NCI-H2081 (cell line): Measurements from ENCODE around the gene SLC9A7.
"Not testable (repeated sequence)": the region's sequence is repeated elsewhere in the genome, so short reads cannot be mapped to it uniquely, and the experiment has no call there.

Experiments used
- DNase-seq, 2 experiments: peaks; one replicate each; lab custom pipeline; 2025; lab: John Stamatoyannopoulos, UW

SLC9A7 gene

DNA sequence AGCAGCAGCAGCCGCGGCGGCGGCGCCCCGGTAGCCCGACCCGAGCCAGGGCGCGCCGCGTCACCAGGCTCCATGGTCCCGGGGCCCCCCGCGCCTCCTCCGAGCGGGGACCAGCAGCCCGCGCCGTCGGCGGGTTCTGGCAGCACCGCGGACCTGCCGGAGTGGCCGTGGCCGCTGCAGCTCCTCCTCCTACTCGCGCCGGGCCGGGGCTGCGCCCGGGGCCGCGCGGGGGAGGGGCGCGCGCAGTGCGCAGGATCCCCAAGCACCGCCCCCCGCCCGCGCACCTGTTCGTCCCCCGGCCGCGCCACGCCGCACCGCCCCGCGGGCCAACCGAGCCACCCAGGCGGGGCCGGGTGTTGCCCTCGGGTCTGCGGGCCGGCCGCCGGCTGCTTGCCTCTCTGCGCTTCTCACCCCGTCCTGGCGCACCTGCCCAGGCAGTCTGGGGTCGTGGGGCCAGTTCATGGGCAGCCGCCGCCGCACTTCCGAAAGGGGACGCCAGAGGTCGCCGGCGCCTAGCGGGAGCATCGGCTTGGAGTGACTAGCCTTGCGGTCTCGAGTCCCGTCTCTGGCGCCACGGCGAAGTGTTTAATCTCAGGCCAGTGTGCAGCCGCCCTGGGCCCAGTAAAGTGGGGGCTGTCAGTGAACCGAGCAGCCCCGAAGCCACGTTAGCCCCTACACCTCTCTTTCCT is at the start of gene SLC9A7:
SLC9A7 (minus strand) TSS at position 163 of the 689 bp plus-strand sequence; CDS start at position 74, 89 bp downstream.
- peak; percentile 70 to 83 for DNase-seq

DNA sequence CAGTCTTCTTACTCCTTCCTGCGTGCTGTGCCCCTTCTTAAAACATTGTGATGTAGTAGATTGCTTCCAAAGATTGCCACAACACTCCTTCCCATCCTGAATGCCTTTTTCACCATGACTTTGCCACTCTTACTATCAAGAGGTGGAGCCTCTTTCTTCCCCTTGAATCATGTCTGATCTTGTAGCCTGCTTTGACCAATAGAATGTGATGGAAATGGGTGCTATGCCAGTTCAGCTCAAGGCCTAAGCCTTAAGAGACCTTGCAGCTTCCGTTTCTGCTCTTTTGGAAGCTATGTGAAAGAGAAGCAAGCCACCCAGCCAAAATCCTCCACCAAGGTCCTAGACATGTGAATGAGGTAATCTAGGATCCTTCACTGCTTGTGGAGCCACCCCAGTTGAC is 46.4 kb upstream of the SLC9A7 start:
- DNase-seq = no peak

DNA sequence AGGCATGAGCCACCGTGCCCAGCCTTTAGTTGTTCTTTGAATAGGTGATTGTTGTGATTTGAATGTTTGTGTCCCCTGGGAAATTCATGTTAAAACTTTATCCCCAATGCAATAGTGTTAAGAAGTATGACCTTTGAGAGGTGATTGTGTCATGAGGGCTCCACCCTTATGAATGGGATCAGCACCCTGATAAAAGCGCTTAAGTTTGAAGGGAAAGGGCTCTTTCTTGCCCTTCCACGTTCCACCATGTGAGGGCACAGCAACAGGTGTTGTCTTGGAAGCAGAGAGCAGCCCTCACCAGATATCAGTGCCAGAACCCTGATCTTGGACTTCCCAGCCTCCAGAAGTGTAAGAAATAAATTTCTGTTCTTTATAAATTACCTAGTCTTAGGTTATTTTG is 44.2 kb upstream of the SLC9A7 start:
- no peak for DNase-seq

DNA sequence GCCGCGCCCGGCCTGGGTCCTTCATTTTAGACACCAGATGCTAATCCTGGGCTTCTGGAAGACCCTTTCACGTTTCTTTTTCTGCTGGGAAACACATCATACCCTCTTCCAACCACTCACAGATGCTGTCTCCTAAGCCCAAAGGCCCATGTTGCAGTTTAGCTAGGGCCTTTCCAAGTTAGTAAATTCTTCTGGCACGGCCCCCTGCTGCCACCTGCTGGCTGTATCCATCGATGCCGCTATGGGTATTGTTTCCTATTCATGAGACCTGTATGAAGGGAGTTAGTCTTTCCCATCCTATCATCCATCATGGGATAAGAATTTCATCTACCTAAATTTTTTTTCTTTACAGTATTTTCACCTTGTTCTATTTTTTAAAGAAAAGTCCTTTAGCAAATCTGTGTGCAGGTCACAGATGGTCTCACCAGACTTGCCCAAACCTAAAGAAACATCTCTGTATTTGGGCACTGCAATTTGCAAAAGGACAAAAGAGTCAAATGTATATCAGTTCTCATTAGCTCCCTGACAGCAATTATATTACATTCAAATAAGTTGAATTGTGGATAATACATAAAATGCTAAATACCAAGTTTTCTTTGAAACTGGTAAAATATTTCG is 37.8 kb upstream of the SLC9A7 start:
- DNase-seq = peak; percentile 57 to 70

DNA sequence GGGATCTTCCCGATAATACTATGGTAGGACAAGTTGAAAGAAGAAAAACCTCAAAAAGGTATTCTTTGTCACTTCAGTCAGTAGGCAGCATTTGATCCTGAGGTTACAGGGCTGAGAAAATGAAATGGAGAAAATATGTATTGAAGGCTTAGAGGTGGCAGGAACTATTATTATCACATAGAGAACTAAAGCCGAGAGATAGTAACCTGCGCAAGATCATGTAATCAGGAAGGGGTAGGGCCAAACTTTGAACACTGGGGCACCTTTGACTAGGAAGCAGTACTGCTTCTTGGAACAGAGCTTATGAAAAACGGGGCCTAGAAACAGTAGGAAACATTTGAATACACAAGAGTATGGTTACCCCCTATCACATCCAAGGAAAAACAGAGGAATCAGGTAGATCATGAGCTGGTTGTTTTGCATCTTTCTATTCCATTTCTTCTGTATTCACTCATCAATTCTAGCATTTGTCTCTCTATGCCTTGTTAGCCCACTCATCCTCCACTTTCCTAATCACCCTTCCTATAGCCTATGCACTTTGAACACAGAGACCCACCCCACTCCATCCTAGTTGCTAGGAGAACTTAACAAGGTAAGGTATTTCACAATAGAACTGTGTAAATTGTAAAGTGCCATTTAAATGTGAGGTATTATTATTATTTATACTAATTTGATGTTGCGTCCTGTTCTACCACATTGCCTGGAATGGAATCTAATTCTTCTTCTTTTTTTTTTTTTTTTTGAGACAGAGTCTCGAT is 34.6 kb upstream of the SLC9A7 start:
- DNase-seq = no peak

DNA sequence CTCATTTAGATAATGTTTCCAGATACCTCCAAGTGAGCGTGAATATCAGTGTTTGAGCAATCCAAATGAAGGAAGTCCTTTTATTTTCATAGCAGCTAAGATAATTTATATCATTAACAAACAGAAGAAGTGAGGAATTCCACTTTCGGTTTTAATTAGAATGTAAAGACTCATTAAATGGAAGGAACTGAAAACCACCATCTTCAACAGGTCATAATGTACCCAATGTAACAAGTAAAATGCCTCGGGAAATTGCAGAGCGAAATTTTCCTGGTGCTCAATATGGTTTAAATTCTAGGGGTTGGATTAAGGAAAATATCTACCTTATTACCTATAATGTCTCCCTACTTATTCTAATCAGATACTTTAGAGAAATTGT is 33.9 kb upstream of the SLC9A7 start:
- no peak for DNase-seq

DNA sequence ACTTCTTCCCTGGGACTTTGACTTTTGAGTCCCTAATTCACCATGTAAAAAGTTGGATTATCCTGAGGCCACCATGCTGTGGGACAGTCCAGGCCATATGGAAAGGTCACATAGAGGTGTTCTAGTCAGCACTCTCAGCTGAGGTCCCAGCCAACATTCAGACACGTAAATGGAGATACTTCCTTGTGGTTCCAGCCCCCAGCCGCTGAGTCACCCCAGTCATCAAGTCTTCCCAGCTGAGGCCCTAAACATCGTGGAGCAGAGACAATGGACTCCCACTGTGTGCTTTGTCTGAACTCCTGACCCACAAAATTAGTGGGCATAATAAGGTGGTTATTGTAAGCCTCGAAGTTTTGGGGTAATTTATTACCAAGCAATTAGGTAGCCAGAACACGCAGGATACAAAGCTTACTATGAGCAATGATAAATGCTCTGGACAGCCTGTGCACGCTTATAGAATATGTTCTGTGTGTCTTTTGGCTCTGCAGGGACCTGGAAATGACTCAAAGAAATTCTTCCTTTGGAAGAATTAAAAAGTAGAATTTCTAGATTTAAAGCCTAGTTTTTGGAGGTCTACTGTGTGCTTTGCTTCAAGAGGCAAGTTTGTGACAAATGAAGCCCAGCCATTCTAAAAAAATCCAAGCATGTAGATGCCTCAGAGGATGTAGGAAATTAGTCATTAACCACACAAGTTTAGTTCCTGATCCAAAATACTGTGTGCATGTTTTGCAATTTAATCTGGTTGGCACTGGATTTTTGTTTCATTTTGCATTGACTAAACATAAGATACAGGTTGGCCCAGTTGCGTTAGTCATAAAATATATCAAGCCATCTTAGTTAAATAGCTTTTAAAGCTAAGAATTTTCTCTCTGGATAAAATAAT is 33.2 kb upstream of the SLC9A7 start:
- DNase-seq = peak in 1 of 2 experiments; percentile 58

DNA sequence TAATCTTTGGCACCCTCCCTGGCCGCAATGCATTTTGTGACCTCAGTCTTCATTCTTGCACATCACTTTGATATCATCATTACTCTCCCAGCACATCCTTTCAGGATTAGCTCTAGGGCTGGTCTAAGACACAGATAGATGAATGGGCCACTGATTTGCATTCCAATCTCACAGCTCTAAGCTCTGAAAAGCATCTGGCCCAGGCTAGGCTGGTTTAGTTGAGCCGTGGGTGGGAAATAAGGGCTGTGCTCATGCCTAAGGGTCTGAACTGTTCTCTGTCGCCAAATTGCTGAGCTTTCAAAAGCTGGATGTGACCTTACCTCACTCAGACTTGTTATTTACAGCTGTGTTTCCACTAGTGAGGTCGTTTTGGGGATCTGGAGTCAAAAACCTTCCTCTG is 30.0 kb upstream of the SLC9A7 start:
- DNase-seq = no peak

DNA sequence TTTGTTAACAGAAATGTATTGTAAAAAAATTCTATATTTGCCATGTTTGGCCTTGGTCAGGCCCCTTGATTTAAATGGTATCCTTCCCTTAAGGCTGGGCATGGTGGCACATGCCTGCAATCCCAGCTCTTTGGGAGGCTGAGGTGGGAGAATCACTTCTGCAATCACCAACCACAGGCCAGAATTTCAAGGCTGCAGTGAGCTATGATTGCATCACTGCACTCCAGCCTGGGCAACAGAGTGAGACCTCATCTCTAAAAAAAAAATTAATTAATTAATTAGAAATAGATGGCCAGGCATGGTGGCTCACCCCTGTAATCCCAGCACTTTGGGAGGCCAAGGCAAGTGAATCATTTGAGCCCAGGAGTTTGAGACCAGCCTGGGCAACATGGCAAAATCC is 25.5 kb upstream of the SLC9A7 start:
- DNase-seq = not testable (repeated sequence)

DNA sequence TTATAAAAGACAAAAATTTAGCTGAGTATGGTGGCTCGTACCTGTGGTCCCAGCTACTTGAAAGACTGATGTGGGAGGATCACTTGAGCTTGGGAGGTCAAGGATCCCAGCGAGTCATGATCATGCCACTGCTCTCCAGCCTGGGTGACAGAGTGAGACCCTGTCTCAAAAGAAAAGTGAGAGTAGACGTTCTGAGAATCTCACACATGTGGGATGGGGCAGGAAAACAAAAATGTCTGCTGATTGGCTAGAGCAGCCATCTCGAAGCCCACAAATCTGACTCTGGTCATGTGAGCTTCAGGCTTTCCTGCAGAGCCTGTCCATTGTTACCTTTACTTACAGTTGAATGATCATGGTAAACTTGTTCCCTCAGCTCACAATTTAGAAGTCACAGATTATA is 23.1 kb upstream of the SLC9A7 start:
- no peak for DNase-seq

DNA sequence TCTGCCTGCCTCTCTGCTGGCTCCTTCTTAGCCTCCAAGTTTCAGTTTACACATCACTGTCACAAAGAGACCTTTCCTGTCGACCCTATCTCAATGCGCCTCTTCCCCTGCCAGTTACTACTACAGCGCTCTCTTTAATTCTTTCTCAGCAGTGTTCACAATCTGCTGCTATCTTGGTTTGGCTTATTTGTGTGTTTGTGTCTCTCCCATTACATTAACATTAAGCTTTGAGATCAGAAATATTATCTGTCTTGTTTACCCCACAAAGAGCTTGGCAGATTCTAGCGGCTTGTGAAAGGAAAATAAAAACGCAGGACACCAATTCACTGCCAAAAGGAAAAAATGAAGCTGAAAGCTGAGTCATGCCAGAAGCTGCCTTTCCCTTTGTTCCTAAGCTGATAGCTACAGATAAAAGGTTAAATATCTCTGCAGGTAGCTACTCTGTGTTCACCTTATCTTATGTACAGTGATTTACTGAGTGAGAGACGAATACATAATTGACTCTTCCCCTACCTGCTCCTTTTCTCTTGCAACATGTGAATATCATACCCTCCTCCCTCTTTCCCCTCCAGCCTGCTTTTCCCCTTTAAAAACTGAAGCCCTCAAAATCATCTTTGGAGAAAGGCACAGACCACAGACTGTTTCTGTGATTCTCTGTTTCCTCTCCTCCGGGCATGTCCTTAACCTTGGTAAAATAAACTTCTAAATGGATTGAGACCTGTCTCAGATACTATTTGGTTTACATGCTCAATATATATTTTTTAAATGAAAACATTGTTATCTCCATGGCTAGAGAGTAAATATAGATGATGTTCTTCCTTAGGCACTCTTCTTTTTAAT is 19.3 kb upstream of the SLC9A7 start:
- DNase-seq = peak in 1 of 2 experiments; percentile 44

DNA sequence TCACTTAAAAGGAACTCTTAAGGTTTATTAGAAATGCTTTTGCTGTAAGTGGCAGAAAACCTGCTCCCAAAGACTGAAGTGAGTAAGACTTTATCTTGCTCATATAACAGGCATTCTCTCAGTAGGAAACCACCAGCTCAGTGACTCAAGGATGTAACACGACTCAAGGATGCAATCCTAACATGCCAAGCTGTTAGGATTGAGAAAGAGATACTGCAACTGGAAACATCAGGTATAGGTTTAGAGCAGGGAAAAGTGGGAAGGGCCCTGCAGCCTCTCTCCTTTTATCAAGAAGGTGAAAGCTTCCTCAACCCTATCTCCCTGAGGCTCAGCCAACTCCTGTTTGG is 11.9 kb upstream of the SLC9A7 start:
- no peak for DNase-seq

DNA sequence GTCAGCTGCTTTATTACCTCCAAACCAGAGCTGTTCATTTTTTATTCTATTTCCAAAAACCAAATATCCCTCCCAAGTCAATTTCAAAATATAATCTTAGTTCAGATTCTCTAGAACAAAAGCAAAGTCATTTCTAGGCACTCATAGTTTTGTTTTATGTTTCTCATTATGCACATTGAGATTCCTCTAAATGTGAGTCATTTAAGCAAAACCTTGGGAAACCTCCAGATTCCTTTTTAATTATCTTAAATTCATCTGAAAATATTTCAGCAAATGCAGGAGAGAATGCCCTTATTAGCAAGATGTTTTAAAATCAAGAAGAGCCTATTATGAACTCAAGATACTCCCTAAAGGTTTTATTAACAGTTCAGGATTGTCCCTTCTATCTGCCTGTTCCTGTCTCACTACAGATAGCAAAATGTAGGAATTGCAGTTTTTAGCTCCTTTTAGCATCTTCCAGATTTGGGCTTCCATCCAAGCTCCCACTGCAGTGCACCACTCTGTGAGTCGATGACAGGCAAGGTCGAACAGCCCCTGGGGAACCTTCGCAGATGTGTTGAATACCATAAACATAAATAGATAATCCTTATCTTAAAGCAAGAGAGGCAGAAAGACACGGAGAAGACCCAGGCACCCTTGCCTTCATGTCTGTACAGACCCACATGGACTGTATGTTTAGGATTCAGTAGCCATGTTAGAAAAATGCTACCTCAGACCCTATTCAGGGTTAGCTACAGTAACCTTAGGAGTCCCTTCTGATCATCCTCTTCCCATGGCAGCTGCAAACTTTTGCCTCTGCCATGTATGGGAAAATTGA is 11.3 kb upstream of the SLC9A7 start:
- DNase-seq = no peak

DNA sequence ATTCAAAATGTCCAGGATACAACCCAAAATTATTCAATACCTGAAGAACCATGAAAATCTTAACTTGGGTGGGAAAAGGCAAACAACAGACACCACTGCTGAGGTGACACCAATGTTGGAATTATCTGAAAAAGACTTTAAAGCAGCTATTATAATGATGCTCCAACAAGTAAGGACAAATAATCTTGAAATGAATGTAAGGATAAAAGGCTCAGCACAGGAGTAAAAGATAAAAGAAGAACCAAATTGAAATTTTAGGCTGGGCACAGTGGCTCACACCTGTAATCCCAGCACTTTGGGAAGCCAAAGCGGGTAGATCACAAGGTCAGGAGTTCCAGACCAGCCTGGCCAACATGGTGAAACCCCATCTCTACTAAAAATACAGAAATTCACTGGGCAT is 4.0 kb upstream of the SLC9A7 start:
- DNase-seq = no peak

DNA sequence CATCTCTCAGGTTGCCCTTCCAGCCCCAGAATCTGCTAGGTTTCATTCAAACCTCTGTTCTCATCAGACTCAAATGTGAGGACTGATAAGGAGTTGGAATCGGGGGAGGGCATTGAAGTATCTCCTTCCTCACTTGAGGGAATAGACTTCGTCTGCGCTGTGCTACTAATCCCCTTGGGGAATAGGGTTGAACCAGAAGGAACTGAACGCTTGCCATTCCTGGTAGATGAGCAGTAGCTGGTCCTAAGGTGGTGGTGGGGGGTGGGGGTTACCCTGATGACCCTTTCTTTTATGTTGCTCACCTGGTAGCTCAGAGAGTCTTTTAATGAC is 692 bp upstream of the SLC9A7 start:
- no peak for DNase-seq

DNA sequence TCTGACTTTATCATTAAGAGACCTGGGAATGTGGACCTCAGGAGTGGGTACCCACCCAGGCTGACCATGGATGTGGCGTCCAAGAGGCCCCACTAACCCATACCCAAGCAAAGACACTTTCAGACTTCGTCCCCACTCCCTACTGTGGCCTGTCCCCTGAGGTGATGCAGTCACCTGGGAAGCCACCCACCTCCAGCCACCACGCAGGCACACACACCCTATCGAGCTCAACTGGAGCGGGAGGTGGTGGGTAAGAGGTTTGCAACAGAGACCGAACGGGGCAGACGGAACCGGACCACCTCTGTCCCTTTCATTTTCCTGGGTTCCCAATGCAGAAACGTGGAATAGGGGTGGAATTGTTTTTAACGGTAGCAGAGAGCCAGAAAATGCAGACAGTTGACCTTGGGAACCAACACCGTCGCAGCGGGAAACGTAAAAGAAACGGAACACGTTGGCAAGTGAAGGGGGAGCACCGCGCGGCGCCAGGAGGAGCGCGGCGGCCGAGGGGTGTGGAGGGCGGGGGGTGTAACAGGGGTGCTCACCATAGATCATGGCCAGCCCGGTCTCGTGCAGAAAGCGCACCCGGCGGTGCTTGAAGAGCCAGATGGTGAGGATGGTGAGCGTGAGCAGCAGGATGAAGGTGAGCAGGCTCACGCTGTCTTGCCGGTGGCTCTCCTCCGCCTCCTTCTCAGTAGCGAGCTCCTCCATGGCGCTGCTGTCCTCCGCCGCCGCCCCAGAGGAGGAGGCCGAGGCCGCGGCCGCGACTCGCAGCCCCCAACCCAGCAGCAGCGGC is 559 bp downstream of the SLC9A7 start:
- DNase-seq = peak in 1 of 2 experiments; percentile 18

DNA sequence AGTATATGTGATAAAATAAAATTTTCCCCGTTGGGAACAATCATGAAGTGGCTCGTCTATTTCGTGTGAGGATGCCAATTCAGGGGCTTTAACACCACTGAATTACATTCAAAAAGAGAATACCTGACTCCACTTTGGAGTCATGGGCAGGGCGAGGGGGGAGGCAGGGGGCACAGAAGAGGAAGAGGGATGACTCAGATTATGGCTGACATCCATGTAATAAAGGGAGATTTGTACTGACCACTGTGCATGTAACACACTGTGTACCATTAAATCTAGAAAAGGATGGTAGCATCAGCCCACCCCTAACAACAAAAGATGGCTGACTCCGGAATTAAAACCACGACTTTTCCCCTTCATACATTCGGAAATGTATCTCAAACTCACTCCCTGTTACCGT is 1.3 kb downstream of the SLC9A7 start:
- peak in 1 of 2 experiments; percentile 10 for DNase-seq

DNA sequence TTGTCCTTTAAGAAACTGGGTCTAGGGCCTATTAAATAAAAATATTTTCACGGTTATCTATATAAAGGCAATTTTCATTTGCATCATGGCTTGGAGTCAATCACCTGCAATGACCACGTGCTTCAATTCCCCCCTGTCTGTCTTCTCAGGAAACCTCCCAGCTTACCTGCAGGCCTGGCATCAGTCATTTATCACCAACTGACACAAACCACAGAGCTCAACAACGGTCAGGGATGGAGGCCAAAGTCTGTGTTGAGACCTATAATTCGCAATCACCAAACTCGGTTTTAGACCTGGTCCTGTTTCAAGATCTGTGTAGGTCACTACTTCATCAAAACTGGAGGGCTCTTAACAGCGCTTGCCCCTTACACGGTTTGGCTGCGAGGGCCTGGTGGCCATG is 1.9 kb downstream of the SLC9A7 start:
- DNase-seq = peak in 1 of 2 experiments; percentile 37

DNA sequence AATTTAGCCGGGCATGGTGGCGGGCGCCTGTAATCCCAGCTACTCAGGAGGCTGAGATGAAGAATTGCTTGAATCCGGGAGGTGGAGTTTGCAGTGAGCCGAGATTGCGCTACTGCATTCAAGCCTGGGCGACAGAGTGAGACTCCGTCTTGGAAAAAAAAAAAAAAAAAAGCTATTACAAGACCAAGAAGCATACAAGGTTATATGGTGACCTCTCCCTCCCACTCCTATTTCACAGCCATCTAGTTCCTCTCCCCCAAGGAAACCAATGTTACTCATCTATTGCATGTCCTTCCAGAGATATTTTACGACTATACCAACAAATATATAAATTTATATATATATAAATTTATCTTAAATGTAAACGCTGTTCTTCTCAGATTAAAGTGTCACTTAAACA is 3.2 kb downstream of the SLC9A7 start:
- no peak for DNase-seq

DNA sequence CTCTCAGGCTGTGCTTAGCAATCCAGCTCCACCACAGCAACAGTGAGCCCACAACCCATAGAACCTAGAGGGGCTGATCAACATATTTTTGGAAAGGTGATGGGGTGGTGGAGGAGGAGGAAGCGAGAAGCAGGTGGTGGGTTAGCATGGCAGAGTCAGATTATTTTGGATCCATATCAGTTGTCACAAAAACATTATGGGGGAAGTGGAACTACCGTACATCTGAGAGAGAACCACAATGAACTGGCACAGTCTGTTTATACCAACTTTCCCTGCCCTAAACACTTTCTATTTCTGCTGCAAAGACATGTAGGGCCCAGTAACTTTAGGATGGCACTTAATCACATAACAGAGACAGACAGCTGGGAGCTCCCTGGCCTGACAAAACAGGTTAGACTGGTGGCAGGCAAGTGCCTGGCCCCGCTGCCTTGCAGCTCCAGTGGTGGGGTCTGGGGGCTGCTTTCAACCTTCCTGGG is 4.3 kb downstream of the SLC9A7 start:
- no peak for DNase-seq
